Measurements from ENCODE around the gene JMJD1C.

JMJD1C gene

GRCh38 chr10:63491588-63492316, 26.0 kb upstream of the JMJD1C start:
- no peak overlapping the region for H3K27ac ChIP-seq
- TF ChIP-seq, protein P1, sequence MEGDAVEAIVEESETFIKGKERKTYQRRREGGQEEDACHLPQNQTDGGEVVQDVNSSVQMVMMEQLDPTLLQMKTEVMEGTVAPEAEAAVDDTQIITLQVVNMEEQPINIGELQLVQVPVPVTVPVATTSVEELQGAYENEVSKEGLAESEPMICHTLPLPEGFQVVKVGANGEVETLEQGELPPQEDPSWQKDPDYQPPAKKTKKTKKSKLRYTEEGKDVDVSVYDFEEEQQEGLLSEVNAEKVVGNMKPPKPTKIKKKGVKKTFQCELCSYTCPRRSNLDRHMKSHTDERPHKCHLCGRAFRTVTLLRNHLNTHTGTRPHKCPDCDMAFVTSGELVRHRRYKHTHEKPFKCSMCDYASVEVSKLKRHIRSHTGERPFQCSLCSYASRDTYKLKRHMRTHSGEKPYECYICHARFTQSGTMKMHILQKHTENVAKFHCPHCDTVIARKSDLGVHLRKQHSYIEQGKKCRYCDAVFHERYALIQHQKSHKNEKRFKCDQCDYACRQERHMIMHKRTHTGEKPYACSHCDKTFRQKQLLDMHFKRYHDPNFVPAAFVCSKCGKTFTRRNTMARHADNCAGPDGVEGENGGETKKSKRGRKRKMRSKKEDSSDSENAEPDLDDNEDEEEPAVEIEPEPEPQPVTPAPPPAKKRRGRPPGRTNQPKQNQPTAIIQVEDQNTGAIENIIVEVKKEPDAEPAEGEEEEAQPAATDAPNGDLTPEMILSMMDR (conservative IDR thresholded peaks at IDR 0.05), result no peak
- no peak for TF ChIP-seq ZFX (IDR thresholded peaks at IDR 0.05)

DNA sequence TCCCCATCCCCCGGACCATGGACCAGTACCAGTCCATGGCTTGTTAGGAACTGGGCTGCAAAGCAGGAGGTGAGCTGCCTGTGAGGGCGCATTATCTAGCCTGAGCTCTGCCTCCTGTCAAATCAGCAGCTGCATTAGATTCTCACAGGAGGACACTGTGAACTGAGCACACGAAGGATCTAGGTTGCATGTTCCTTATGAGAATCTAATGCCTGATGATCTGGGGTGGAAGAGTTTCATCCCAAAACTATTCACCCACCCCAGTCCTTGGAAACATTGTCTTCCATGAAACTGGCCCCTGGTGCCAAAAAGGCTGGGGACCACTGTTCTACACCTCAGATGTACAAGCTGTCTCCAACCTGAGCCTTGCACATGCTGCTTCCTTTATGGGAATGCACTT, 24.1 kb upstream of the JMJD1C start:
- H3K27ac ChIP-seq, result no peak overlapping the region

DNA sequence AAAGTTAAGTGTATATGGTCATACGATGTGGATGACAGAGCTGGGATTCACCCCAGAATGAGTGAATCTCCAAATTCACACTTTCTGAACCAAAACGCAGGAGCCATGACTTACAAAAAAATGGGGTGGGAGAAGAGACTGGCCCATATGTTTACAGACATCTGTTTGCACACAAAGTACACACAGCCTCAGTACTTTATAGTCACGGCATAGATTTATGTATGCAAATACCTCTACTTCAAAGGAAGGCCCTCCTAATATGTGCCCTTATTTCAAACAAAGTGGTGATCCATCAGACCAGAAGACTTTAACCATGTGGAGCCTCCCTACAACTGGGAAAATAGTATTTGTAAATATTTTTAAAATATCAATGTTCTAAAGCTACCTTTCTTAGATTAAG, 22.2 kb upstream of the JMJD1C start:
- TF ChIP-seq ZFX (IDR thresholded peaks at IDR 0.05), result no peak
- TF ChIP-seq, protein P1 (conservative IDR thresholded peaks at IDR 0.05), result no peak
- no peak overlapping the region for H3K27ac ChIP-seq

More for the DNA sequence above, 24.1 kb upstream of the JMJD1C start:
- no peak for TF ChIP-seq ZFX (IDR thresholded peaks at IDR 0.05)
- TF ChIP-seq, protein P1 (conservative IDR thresholded peaks at IDR 0.05), result no peak

DNA sequence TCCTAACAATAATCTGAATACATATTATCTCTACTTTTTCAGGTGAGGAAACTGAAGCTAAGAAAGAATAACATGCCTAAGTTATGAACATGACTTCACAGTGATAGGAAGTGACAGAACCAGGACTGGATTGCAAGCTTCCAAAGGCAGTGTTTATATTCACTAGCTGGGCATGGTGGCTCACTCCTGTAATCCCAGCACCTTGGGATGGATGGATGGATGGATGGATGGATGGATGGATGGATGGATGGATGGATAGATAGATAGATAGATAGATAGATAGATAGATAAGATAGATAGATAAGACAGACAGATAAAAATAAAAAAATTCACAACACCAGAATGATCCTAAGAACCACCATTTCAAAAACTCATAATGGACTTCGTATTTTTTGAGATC, 18.2 kb upstream of the JMJD1C start:
- TF ChIP-seq ZFX (IDR thresholded peaks at IDR 0.05), result no peak
- TF ChIP-seq, protein P1 (conservative IDR thresholded peaks at IDR 0.05), result no peak

GRCh38 chr10:63481815-63482421, 16.1 kb upstream of the JMJD1C start:
- H3K27ac ChIP-seq, result no peak overlapping the region
- no peak for TF ChIP-seq ZFX (IDR thresholded peaks at IDR 0.05)
- TF ChIP-seq, protein P1 (conservative IDR thresholded peaks at IDR 0.05), result no peak

More for the DNA sequence above, 18.2 kb upstream of the JMJD1C start:
- H3K27ac ChIP-seq, result no peak overlapping the region

GRCh38 chr10:63480237-63480636, 14.5 kb upstream of the JMJD1C start:
- H3K27ac ChIP-seq, result no peak overlapping the region
- TF ChIP-seq, protein P1 (conservative IDR thresholded peaks at IDR 0.05), result no peak
- no peak for TF ChIP-seq ZFX (IDR thresholded peaks at IDR 0.05)

- no peak overlapping the region for H3K27ac ChIP-seq
- TF ChIP-seq, protein P1 (conservative IDR thresholded peaks at IDR 0.05), result no peak
- no peak for TF ChIP-seq ZFX (IDR thresholded peaks at IDR 0.05)
Observed at GRCh38 chr10:63478564-63478963, 12.8 kb upstream of the JMJD1C start.

Measured in C4-2B (cell line).